GM23338 (cell line): ENCODE data around the gene PNMA1. TPM values are rescaled to one million over a fixed set of nuclear protein-coding genes. Genes with fewer than 3 reads are reported as not detected.

Experiments
- ATAC-seq: fragments of 200-7000 bp; cut with Tn5 transposase; 3 replicates; pipeline ENCODE4 v1.9.1; 2020
- DNase-seq: peaks from one replicate; pipeline ENCODE4 v3.0.0-alpha.2; 2015; ENCODE audit warnings: low spot score
- H2AFZ ChIP-seq: fragments of 200-600 bp; sonication (generic); 2 replicates; pipeline ENCODE4 v1.8.0; 2016; ENCODE audit warnings: antibody characterized with exemption, mild to moderate bottlenecking, moderate library complexity
- H3F3A ChIP-seq: fragments of 200-600 bp; sonication (generic); replicated peaks from 2 replicates; pipeline ENCODE4 v1.8.0; 2017; ENCODE audit warnings: antibody characterized with exemption, mixed run types, low read depth
- H3K27ac ChIP-seq: fragments of 200-600 bp; sonication (generic); 2 replicates; pipeline ENCODE4 v1.6.1; 2016; ENCODE audit warnings: low read depth
- H3K27me3 ChIP-seq: fragments of 200-600 bp; sonication (generic); 2 replicates; pipeline ENCODE4 v1.8.0; 2016; ENCODE audit warnings: mild to moderate bottlenecking, mixed run types, moderate library complexity; ENCODE audit not compliant: insufficient read depth
- H3K36me3 ChIP-seq: fragments of 200-600 bp; sonication (generic); 2 replicates; pipeline ENCODE4 v1.8.0; 2016; ENCODE audit warnings: mild to moderate bottlenecking; ENCODE audit not compliant: insufficient read depth
- H3K4me1 ChIP-seq: fragments of 200-600 bp; sonication (generic); 2 replicates; pipeline ENCODE4 v1.8.0; 2016; ENCODE audit warnings: mild to moderate bottlenecking, moderate library complexity; ENCODE audit not compliant: insufficient read depth
- H3K4me2 ChIP-seq: fragments of 200-600 bp; sonication (generic); 2 replicates; pipeline ENCODE4 v1.7.1; 2017; ENCODE audit warnings: mixed run types
- H3K4me3 ChIP-seq: fragments of 200-600 bp; sonication (generic); 2 replicates; pipeline ENCODE4 v1.6.1; 2016; ENCODE audit warnings: mixed run types
- H3K79me2 ChIP-seq: fragments of 200-600 bp; sonication (generic); replicated peaks from 2 replicates; pipeline ENCODE4 v1.8.0; 2017; ENCODE audit warnings: mild to moderate bottlenecking; ENCODE audit not compliant: insufficient read depth
- H3K9me2 ChIP-seq: fragments of 200-600 bp; sonication (generic); 2 replicates; pipeline ENCODE4 v1.8.0; 2017; ENCODE audit not compliant: insufficient read depth
- H4K20me1 ChIP-seq: fragments of 200-600 bp; sonication (generic); replicated peaks from 2 replicates; pipeline ENCODE4 v1.8.0; 2017; ENCODE audit warnings: mild to moderate bottlenecking; ENCODE audit not compliant: insufficient read depth
- H3K27ac Mint-ChIP-seq: 2 replicates; pipeline ENCODE4 v1.8.0; 2020; ENCODE audit warnings: inconsistent platforms, mild to moderate bottlenecking, moderate library complexity, mixed read lengths
- H3K27me3 Mint-ChIP-seq: 3 replicates; pipeline ENCODE4 v1.8.0; 2022; ENCODE audit warnings: low read depth, mild to moderate bottlenecking, moderate library complexity, mixed read lengths, inconsistent platforms; ENCODE audit not compliant: insufficient read depth, poor library complexity
- H3K36me3 Mint-ChIP-seq: 3 replicates; pipeline ENCODE4 v1.8.0; 2021; ENCODE audit warnings: low read depth, mild to moderate bottlenecking, inconsistent platforms, moderate library complexity, mixed read lengths
- H3K4me1 Mint-ChIP-seq: 3 replicates; pipeline ENCODE4 v1.8.0; 2020; ENCODE audit warnings: mild to moderate bottlenecking, inconsistent platforms, mixed read lengths
- H3K4me3 Mint-ChIP-seq: 3 replicates; pipeline ENCODE4 v1.8.0; 2021; ENCODE audit warnings: moderate library complexity, mild to moderate bottlenecking, inconsistent platforms, mixed read lengths
- H3K9me3 Mint-ChIP-seq: 3 replicates; pipeline ENCODE4 v1.8.0; 2020; ENCODE audit warnings: moderate library complexity, mild to moderate bottlenecking, inconsistent platforms, mixed read lengths
- CREB1 ChIP-seq: fragments of 250-450 bp; sonication (Bioruptor Pico); IDR thresholded peaks from 2 replicates; pipeline ENCODE4 v1.5.0; 2020; ENCODE audit warnings: low read depth, mild to moderate bottlenecking, moderate library complexity
- CTCF ChIP-seq, 2 experiments: fragments of 200-600 bp in 1 of 2; sonication (generic) in 1 of 2; conservative IDR thresholded peaks; 2 replicates each; pipeline versions ENCODE4 v1.5.1 to v1.6.1; 2016 to 2017; ENCODE audit warnings: antibody characterized with exemption in 2 of 2, low read depth in 2 of 2, mild to moderate bottlenecking in 2 of 2, moderate library complexity in 1 of 2
- ETS1 ChIP-seq: IDR thresholded peaks from 2 replicates; pipeline ENCODE4 v1.6.1; 2016; ENCODE audit warnings: antibody characterized with exemption
- EZH2 ChIP-seq: fragments of 200-600 bp; sonication (generic); IDR thresholded peaks from one replicate; pipeline ENCODE4 v1.8.0; 2017; ENCODE audit warnings: antibody characterized with exemption, mild to moderate bottlenecking, low read depth; ENCODE audit not compliant: unreplicated experiment
- EZH2phosphoT487 ChIP-seq: fragments of 200-600 bp; sonication (generic); IDR thresholded peaks from one replicate; pipeline ENCODE4 v1.8.1; 2018; ENCODE audit warnings: antibody characterized with exemption; ENCODE audit not compliant: unreplicated experiment
- JUNB ChIP-seq: IDR thresholded peaks from one replicate; pipeline ENCODE4 v1.6.1; 2016; ENCODE audit warnings: antibody characterized with exemption; ENCODE audit not compliant: unreplicated experiment
- NANOG ChIP-seq: IDR thresholded peaks from 2 replicates; pipeline ENCODE4 v1.6.1; 2016; ENCODE audit warnings: antibody characterized with exemption, borderline replicate concordance
- POLR2AphosphoS5 ChIP-seq: IDR thresholded peaks from 2 replicates; pipeline ENCODE4 v1.6.1; 2016; ENCODE audit warnings: antibody characterized with exemption, low read depth
- REST ChIP-seq: IDR thresholded peaks from one replicate; pipeline ENCODE4 v1.6.1; 2018; ENCODE audit warnings: antibody characterized with exemption; ENCODE audit not compliant: unreplicated experiment
- STAT1 ChIP-seq: IDR thresholded peaks from one replicate; pipeline ENCODE4 v1.6.1; 2016; ENCODE audit warnings: antibody characterized with exemption; ENCODE audit not compliant: unreplicated experiment
- ZNF114 ChIP-seq: fragments of 250-450 bp; sonication (Bioruptor Pico); IDR thresholded peaks from 2 replicates; pipeline ENCODE4 v1.5.0; 2020; ENCODE audit warnings: mild to moderate bottlenecking, moderate library complexity
- ZNF331 ChIP-seq: fragments of 250-450 bp; sonication (Bioruptor Pico); IDR thresholded peaks from 2 replicates; pipeline ENCODE4 v1.5.0; 2020; ENCODE audit warnings: low read depth, mild to moderate bottlenecking, moderate library complexity
- ZNF462 ChIP-seq: fragments of 250-450 bp; sonication (Bioruptor Pico); IDR thresholded peaks from 2 replicates; pipeline ENCODE4 v1.5.0; 2020; ENCODE audit warnings: mild to moderate bottlenecking, moderate library complexity
- polyA plus RNA-seq: library from polyadenylated mRNA; unstranded; fragments of >200 nt; fragmentation: Nextera tagmentation; extraction: Ambion mirVana; gene quantifications from 2 replicates; pipeline ENCODE4 v1.2.1, GENCODE V29; 2016
- total RNA-seq: library from RNA; depleted of rRNA; stranded (reverse); fragments of >200 nt; shearing (Covaris generic); gene quantifications from 2 replicates; pipeline ENCODE4 v1.2.3, GENCODE V29; 2014

The PNMA1 gene
- total and polyA plus RNA-seq, 2 experiments from 2014 or later, result 18.2 to 32.9 TPM

GRCh38 chr14:73680821-73681220, 33.4 kb downstream of the PNMA1 start:
- H3K36me3 ChIP-seq, result no peaks in the 10 kb centered on the region
- H3K4me2 ChIP-seq, result no peak overlapping the region
- no peaks in the 10 kb centered on the region for H3K27me3 Mint-ChIP-seq
- H3F3A ChIP-seq, result no peaks in the 10 kb centered on the region
- no peak overlapping the region for H2AFZ ChIP-seq
- no peak overlapping the region for H3K27ac Mint-ChIP-seq
- DNase-seq (no peak), ATAC-seq (no peak)
- H3K79me2 ChIP-seq, result no peaks in the 10 kb centered on the region
- H3K27me3 ChIP-seq, result no peaks in the 10 kb centered on the region
- H3K9me3 Mint-ChIP-seq, result no peaks in the 10 kb centered on the region; the same call in 2 of the 3 replicates
- peaks cover 7% of the 10 kb centered on the region; the same call in 1 of the 3 replicates for H3K36me3 Mint-ChIP-seq
- H3K4me1 ChIP-seq, result no peaks in the 10 kb centered on the region
- H3K4me3 Mint-ChIP-seq, result no peak overlapping the region
- H3K4me3 ChIP-seq, result no peak overlapping the region
- H3K4me1 Mint-ChIP-seq, result no peaks in the 10 kb centered on the region
- no peaks in the 10 kb centered on the region for H3K9me2 ChIP-seq
- no peak overlapping the region for H3K27ac ChIP-seq
- TF ChIP-seq POLR2AphosphoS5 (no peak), ZNF462 (CRISPR knock-in tag) (no peak), ETS1 (no peak), EZH2phosphoT487 (no peak), CREB1 (CRISPR knock-in tag) (no peak), REST (no peak), ZNF331 (CRISPR knock-in tag) (no peak), STAT1 (no peak), ZNF114 (CRISPR knock-in tag) (no peak), JUNB (no peak), CTCF (conservative IDR thresholded peaks at IDR 0.05; ENCODE audit: low read depth in 2 of 2) (no peak), NANOG (no peak), EZH2 (no peak)
- H4K20me1 ChIP-seq, result no peaks in the 10 kb centered on the region
